HepG2 (cell line): ENCODE data around the gene ZNF30. TPM values are rescaled to one million over a fixed set of nuclear protein-coding genes. Genes with fewer than 3 reads are reported as not detected.

Experiments
- AGO1 ChIP-seq: fragments of 200-400 bp; formaldehyde crosslinking; IDR thresholded peaks from 2 replicates; pipeline ENCODE4 v1.6.1; 2017; ENCODE audit warnings: mild to moderate bottlenecking, low read depth, low read length, moderate library complexity; ENCODE audit not compliant: poor library complexity, severe bottlenecking
- ATF2 ChIP-seq: sonication (generic); formaldehyde crosslinking; IDR thresholded peaks from 2 replicates; pipeline ENCODE4 v1.4.0; 2020; ENCODE audit warnings: missing genetic modification reagents
- ETV6 ChIP-seq: sonication (generic); formaldehyde crosslinking; conservative IDR thresholded peaks from 2 replicates; pipeline ENCODE4 v1.4.0; 2020; ENCODE audit warnings: missing genetic modification reagents
- HOMEZ ChIP-seq: IDR thresholded peaks from 2 replicates; pipeline ENCODE4 v1.6.1; 2016; ENCODE audit warnings: low read depth
- KDM3A ChIP-seq: IDR thresholded peaks from 2 replicates; pipeline ENCODE4 v1.6.1; 2018; ENCODE audit warnings: low read depth, missing compliant biosample characterization
- MEIS2 ChIP-seq: sonication (generic); formaldehyde crosslinking; IDR thresholded peaks from 2 replicates; pipeline ENCODE4 v1.9.0; 2021; ENCODE audit warnings: mild to moderate bottlenecking, missing genetic modification reagents
- NR2F6 ChIP-seq, 2 experiments: IDR thresholded peaks; 2 replicates each; pipeline ENCODE4 v1.6.1; 2016; ENCODE audit warnings: antibody characterized with exemption in 1 of 2, mild to moderate bottlenecking in 1 of 2
- ONECUT2 ChIP-seq: sonication (generic); formaldehyde crosslinking; IDR thresholded peaks from 2 replicates; pipeline ENCODE4 v1.4.0; 2020; ENCODE audit warnings: missing genetic modification reagents
- PAWR ChIP-seq: sonication (generic); formaldehyde crosslinking; IDR thresholded peaks from 2 replicates; pipeline ENCODE4 v1.4.0; 2020; ENCODE audit warnings: missing genetic modification reagents, mild to moderate bottlenecking, borderline replicate concordance
- PHB2 ChIP-seq: fragments of 450-650 bp; IDR thresholded peaks from 2 replicates; pipeline ENCODE4 v1.6.1; 2018; ENCODE audit not compliant: partially characterized antibody
- POGK ChIP-seq: sonication (generic); formaldehyde crosslinking; conservative IDR thresholded peaks from 2 replicates; pipeline ENCODE4 v1.8.0; 2022; ENCODE audit warnings: mild to moderate bottlenecking, moderate library complexity, missing genetic modification reagents
- RFX3 ChIP-seq: IDR thresholded peaks from 2 replicates; pipeline ENCODE4 v1.6.1; 2016; ENCODE audit warnings: missing biosample characterization, missing genetic modification reagents
- SAP130 ChIP-seq: IDR thresholded peaks from 2 replicates; pipeline ENCODE4 v1.6.1; 2016; ENCODE audit warnings: low read depth
- SOX5 ChIP-seq: IDR thresholded peaks from 2 replicates; pipeline ENCODE4 v1.6.1; 2016; ENCODE audit warnings: borderline replicate concordance
- SRSF4 ChIP-seq: fragments of 200-400 bp; formaldehyde crosslinking; IDR thresholded peaks from one replicate; pipeline ENCODE4 v1.6.1; 2018; ENCODE audit warnings: mild to moderate bottlenecking, low read depth, low read length, moderate library complexity; ENCODE audit not compliant: poor library complexity, severe bottlenecking
- TAF15 ChIP-seq: fragments of 200-400 bp; formaldehyde crosslinking; IDR thresholded peaks from one replicate; pipeline ENCODE4 v1.6.1; 2018; ENCODE audit warnings: mild to moderate bottlenecking, low read depth, low read length; ENCODE audit not compliant: poor library complexity, severe bottlenecking
- TBP ChIP-seq: sonication (generic); formaldehyde crosslinking; IDR thresholded peaks from 2 replicates; pipeline ENCODE4 v1.5.0; 2020; ENCODE audit warnings: missing genetic modification reagents
- USF2 ChIP-seq, 2 experiments: sonication (generic) in 1 of 2; formaldehyde crosslinking in 1 of 2; IDR thresholded peaks; 2 replicates each; pipeline versions ENCODE4 v1.5.1 to v1.6.1; 2011 to 2020; ENCODE audit warnings: borderline replicate concordance in 1 of 2, low read depth in 1 of 2, low read length in 1 of 2, mild to moderate bottlenecking in 1 of 2, missing genetic modification reagents in 1 of 2, moderate library complexity in 1 of 2
- ZFP90 ChIP-seq: sonication (generic); formaldehyde crosslinking; IDR thresholded peaks from 2 replicates; pipeline ENCODE4 v1.8.0; 2022; ENCODE audit warnings: missing genetic modification reagents, mild to moderate bottlenecking, inconsistent platforms, borderline replicate concordance
- ZNF232 ChIP-seq: sonication (generic); formaldehyde crosslinking; IDR thresholded peaks from 2 replicates; pipeline ENCODE4 v1.4.0; 2020; ENCODE audit warnings: missing genetic modification reagents, borderline replicate concordance
- ZNF274 ChIP-seq: sonication (generic); formaldehyde crosslinking; IDR thresholded peaks from 2 replicates; pipeline ENCODE4 v1.5.1; 2020; ENCODE audit warnings: mild to moderate bottlenecking, missing genetic modification reagents
- ZNF576 ChIP-seq: sonication (generic); formaldehyde crosslinking; IDR thresholded peaks from 2 replicates; pipeline ENCODE4 v1.4.0; 2020; ENCODE audit warnings: mild to moderate bottlenecking, missing genetic modification reagents
- polyA plus RNA-seq, 8 experiments: library from polyadenylated mRNA; depleted of rRNA in 3 of 8; stranded (reverse) in 7 of 8; unstranded in 1 of 8; fragments of >200 nt; fragmentation: Illumina TruSeq in 4 of 8; extraction: Trizol in 4 of 8; gene quantifications; 2 replicates each; pipeline versions ENCODE4 v1.2.1 to v1.2.3, GENCODE V29; 2011 to 2016; ENCODE audit warnings: low read depth in 4 of 8, missing spikeins in 1 of 8, mixed read lengths in 1 of 8; ENCODE audit not compliant: insufficient read depth in 1 of 8
- total RNA-seq, 5 experiments: library from RNA; depleted of rRNA; stranded (reverse); fragments of >200 nt; fragmentation: Illumina TruSeq; extraction: Trizol; gene quantifications; 2 replicates each; pipeline ENCODE4 v1.2.3, GENCODE V29; 2016; ENCODE audit warnings: low read depth in 1 of 5

Gene ZNF30
- total and polyA plus RNA-seq, 2 of the 13 experiments (the other 11 are each of a cell fraction or from before 2014, with no cell fraction given): 2.3 to 4.4 TPM

GRCh38 chr19:34961775-34962686 is 35.3 kb downstream of the ZNF30 start (continued):
- no peak for TF ChIP-seq POGK
- TF ChIP-seq MEIS2 (CRISPR knock-in tag): peak; percentile 88
- TF ChIP-seq KDM3A (CRISPR knock-in tag): no peak
- TF ChIP-seq AGO1: no peak
- TF ChIP-seq NR2F6 (IDR thresholded peaks at IDR 0.05): no peak
- TF ChIP-seq NR2F6 (CRISPR knock-in tag; IDR thresholded peaks at IDR 0.05): 0 out of 2 replicates have a peak, but pooled peaks have one; percentile 16
- no peak for TF ChIP-seq SRSF4
- no peak for TF ChIP-seq ZFP90 (CRISPR knock-in tag)
- no peak for TF ChIP-seq TAF15
- no peak for TF ChIP-seq PAWR (CRISPR knock-in tag)
- no peak for TF ChIP-seq RFX3 (CRISPR knock-in tag)
- TF ChIP-seq PHB2: no peak
- peak; percentile 96 for TF ChIP-seq SAP130 (CRISPR knock-in tag)
- TF ChIP-seq ZNF274 (CRISPR knock-in tag): no peak
- TF ChIP-seq ATF2 (CRISPR knock-in tag): no peak
- TF ChIP-seq ETV6 (CRISPR knock-in tag): peak; percentile 98
- TF ChIP-seq ZNF232 (CRISPR knock-in tag): peak; percentile 71; the same call in 1 of the 2 replicates
- no peak for TF ChIP-seq USF2 (IDR thresholded peaks at IDR 0.05; ENCODE audit: low read depth, low read length)
- no peak for TF ChIP-seq USF2 (CRISPR knock-in tag; IDR thresholded peaks at IDR 0.05; ENCODE audit: borderline replicate concordance)
- TF ChIP-seq SOX5 (CRISPR knock-in tag): peak; percentile 90
- TF ChIP-seq ONECUT2: no peak
- peak; percentile 47; the same call in 1 of the 2 replicates for TF ChIP-seq HOMEZ
- TF ChIP-seq TBP (CRISPR knock-in tag): no peak
- TF ChIP-seq ZNF576: no peak
